GM12891 (cell line): ENCODE data around the gene CALCOCO1.

ENCODE experiments used
- DNase-seq: peaks from one replicate; pipeline ENCODE4 v3.0.0; 2011; ENCODE audit warnings: low spot score; ENCODE audit not compliant: insufficient read length
- FAIRE-seq: peaks from 2 replicates; lab custom pipeline; 2011; peaks lifted over from hg19 to GRCh38; lab: Jason Lieb, UNC
- PAX5 ChIP-seq: IDR thresholded peaks from 2 replicates; pipeline ENCODE4 v1.6.1; 2011; ENCODE audit warnings: low read length, moderate library complexity, mild to moderate bottlenecking; ENCODE audit not compliant: insufficient read depth, severe bottlenecking
- POLR2A ChIP-seq: IDR thresholded peaks from 2 replicates; pipeline ENCODE4 v1.6.1; 2011; ENCODE audit warnings: low read depth, low read length, control low read depth
- POLR2AphosphoS5 ChIP-seq: IDR thresholded peaks from 2 replicates; pipeline ENCODE4 v1.6.1; 2011; ENCODE audit warnings: low read depth, low read length, control low read depth
- POU2F2 ChIP-seq: IDR thresholded peaks from 2 replicates; pipeline ENCODE4 v1.6.1; 2011; ENCODE audit warnings: low read depth, mild to moderate bottlenecking, control low read depth, low read length, moderate library complexity
- SPI1 ChIP-seq: IDR thresholded peaks from 2 replicates; pipeline ENCODE4 v1.6.1; 2011; ENCODE audit warnings: low read depth, low read length, control low read depth
- TAF1 ChIP-seq: IDR thresholded peaks from 2 replicates; pipeline ENCODE4 v1.6.1; 2011; ENCODE audit warnings: low read depth, low read length, control low read depth

CALCOCO1 gene

DNA sequence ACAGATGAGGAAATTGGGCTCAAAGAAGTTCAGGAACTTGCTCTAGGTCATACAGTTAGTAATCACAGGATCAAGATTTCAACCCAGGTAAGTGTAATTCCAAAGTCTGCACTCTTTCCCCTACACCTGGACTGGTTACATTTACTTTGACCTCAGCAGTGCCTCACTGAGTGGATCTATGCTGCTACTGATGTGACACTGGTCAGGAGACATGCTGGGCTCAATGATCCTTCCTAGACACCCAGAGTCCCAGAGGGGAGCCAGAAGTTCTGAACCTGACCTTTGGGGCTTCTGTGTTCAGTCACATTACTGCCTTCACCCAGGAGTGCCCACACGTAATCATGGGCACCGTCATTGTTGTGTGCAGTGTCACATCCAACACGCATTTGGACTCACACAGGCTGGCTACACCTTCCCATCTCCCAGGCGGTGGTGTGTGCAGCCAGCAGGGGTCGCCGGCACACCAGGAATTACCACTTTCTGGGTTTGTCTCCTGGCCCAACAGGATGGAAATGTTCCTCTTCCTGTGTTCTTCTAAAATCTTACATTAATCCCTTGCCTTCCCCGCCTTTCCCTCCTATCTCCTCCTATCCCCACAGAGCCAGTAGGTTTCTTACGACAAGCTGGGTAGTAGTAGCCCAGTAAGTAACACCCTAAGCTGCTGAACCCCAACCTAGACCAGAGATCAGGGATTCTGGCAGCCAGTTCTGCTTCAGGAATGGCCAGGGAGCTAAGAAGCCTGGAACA is 25.6 kb downstream of the CALCOCO1 start:
- TF ChIP-seq POLR2AphosphoS5 (no peak), SPI1 (no peak)
- DNase-seq, result peak; percentile 46
- FAIRE-seq, result peak; percentile 78

DNA sequence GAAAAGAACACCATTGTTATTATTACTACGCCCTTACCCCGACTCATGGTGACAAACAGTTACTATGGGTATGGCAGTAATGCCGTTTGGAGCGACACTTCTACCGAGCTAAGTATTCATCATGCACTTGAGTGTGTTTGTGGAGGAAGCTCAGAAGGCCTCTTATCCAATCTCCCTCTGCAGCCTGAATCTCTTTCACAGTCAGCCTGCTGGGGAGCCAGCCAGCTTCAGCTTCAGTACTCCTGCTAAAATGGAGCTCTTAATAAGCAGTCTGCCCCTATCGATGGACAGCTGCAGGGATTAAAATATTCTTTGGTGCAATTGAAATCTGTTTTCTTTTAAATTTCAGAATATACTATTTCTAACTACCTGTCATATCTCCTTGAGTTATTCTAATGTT is 26.7 kb downstream of the CALCOCO1 start:
- FAIRE-seq (no peak), DNase-seq (no peak)
- TF ChIP-seq TAF1, result no peak
- no peak for TF ChIP-seq SPI1
- TF ChIP-seq POU2F2, result no peak
- no peak for TF ChIP-seq POLR2A
- no peak for TF ChIP-seq POLR2AphosphoS5
- no peak for TF ChIP-seq PAX5

DNA sequence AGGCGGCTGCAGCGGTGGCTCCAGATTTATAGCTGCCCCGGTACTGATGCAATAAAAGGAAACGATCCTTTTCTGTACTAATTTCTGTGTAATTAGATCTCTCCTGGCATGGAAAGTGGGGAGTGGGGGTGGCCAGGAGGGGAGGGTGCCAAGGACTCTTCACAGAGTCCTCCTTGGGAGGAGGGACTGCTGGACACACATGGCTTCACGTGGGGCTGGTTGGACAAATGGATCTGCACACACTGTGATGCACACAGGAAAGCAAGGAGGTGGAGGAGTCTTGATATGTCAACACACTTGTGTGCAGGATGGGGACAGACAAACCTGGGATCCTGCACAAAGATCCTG is 27.6 kb downstream of the CALCOCO1 start:
- no peak for FAIRE-seq
- no peak for DNase-seq
- TF ChIP-seq POLR2AphosphoS5 (no peak), TAF1 (no peak), PAX5 (no peak), SPI1 (no peak), POLR2A (no peak), POU2F2 (no peak)

DNA sequence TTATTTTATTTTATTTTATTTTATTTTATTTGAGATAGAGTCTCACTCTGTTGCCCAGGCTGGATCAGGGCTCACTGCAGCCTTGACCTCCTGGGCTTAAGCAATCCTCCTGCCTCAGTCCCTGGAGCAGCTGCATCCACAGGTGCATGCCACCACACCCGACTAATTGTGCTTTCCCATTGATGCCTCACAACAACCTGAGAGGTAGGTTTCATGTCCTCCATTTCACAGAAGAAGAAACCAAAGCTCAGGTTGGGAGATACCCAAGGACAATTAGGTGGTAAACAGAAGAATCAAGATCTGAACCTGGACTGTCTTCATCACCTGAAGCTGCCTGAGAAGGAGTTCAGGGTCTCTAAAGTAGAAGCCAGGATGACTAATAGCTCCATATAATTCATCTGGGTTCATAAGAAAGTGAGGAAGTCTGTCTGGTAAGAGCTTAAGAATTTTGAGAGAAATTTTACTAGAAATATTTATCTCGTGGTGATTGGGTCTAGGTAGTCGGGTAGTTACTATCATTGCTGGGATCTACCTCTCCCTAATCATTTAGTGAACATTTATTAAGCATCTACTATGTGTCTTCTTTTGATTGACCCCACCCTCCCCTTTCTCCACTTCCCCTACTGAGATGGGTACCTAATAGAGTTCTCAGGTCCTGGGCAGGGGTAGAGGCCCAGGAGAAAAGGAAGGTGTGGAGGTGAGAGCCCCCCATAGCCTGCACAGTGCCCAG is 28.1 kb downstream of the CALCOCO1 start:
- DNase-seq (no peak), FAIRE-seq (no peak)
- TF ChIP-seq POLR2AphosphoS5, result no peak
- no peak for TF ChIP-seq PAX5
- TF ChIP-seq SPI1, result no peak
- no peak for TF ChIP-seq POU2F2
- no peak for TF ChIP-seq TAF1
- TF ChIP-seq POLR2A, result no peak

DNA sequence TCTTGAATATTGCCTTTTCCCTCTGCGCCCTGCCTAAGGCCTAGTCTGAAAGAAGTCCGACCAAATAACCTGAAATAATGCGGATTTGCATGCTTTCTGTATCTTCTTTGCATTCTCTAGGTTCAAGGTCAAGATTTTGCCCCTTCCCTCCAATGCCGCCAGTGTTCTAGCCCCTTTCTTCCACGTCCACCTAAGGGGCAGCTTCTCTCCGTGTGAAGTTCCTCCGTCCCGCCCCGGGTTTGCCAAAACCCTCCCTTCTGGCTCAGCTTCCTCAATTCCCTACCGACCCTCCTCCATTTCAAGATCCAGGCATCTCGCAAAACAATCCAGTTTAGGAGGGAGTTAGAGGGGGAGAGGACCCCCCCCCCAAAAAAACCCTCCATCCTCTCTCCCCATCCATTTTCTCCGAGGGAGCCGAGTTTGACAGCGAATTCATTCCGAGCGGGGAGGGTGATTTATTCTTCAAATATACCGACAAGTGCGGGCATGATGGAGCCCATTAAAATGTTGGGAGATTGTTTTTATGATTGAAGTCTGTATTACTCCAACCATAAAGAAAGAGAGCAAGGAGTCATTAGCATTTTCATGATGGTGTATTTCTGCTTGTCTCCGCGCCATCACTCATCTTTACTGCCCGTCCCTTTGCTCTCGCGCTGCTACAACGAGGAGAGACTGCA is 30.5 kb downstream of the CALCOCO1 start:
- FAIRE-seq (no peak), DNase-seq (no peak)
- TF ChIP-seq TAF1 (no peak), POU2F2 (no peak)

DNA sequence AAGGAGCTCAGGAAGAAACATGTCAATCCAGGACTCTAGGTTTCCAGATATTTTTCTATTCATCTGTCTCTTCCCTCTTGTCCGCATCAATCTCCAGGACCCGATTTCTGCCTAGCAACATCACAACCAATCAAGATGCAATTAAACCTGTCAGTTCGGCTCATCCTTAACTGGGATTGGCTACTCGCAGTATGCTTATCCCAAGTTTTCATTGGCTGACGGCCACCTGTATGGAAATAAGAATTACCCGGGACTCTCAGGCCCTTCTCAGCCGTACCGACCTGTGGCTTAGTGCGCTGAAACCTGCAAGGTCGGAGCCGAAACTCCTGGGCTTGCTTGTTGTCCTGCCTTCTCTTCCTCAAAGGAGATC is 31.0 kb downstream of the CALCOCO1 start:
- FAIRE-seq (peak; percentile 82), DNase-seq (peak; percentile 56)
- TF ChIP-seq POLR2AphosphoS5 (no peak), PAX5 (no peak), POLR2A (no peak), POU2F2 (no peak), TAF1 (no peak), SPI1 (no peak)

DNA sequence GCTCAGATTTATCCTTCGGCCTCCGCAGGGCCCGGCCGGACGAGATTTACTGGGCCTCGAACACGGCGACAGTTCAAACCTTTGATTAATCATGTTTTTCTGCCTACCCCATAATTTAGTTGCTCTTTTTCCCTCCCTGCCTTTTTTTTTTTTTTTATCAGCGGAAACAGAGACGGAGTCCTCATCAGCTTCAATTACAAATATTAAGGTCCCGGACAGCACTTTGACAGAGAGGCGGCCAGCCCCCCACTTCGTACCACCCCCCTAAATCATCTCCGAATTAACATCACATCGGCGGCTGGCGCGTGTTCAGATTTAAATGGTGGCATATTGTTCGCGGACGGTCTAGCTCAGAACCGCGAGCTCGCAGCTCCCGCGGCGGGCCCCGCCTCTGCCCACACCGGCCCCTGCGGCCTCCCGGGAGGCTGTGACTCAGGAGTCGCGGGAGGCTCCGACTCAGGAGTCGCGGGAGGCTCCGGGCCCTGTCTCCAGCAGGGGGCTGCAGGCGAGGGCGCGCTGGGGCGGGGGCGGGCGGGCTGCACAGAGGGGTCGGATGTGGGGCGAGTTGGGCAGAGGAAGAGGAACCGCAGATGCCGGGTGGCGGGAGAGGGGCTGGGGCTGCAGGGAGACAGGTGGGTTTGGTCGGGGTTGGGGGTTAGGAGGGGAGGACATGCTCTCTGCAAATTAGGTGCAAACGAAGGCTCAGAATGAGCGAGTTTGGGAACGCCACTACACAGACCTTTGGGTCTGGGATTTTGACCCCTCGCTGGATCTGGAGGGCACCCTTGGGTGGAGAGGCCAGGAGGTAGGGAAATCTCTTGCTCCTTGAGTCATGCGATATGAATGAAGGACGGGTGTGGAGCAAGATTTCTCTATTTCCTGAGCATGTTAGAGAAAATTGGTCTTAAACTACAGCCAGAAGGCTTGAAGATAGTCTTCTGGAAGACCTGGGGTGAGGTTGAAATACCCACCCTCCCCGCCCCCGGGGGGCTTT is 31.8 kb downstream of the CALCOCO1 start:
- FAIRE-seq, result no peak

DNA sequence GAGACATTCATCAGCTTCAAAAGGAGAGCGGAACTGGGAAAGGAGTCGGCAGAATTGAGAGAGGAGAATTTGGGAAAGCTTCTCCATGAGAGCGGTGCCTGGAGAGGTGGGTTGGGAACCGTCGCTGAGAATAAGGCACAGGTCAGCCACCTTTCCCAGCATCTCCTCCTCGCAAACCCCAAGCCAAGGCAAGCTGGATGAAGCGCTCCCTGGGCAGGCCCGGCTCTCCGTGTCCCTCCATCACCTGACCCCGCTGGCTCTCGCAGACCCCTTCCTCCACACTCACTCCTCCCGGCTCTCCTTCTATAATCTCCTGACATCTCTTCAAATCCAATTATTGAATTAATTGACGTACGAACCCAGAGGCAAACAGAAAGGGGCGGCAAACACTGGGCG is 32.5 kb downstream of the CALCOCO1 start:
- DNase-seq, result no peak
- no peak for TF ChIP-seq POLR2AphosphoS5
- no peak for TF ChIP-seq PAX5
- no peak for TF ChIP-seq TAF1
- TF ChIP-seq POLR2A, result no peak
- TF ChIP-seq SPI1, result no peak
- no peak for TF ChIP-seq POU2F2
- no peak for FAIRE-seq

More for the DNA sequence above, 31.8 kb downstream of the CALCOCO1 start:
- no peak for DNase-seq
- TF ChIP-seq POLR2A (no peak), TAF1 (no peak), POLR2AphosphoS5 (no peak), POU2F2 (no peak), SPI1 (no peak), PAX5 (no peak)

DNA sequence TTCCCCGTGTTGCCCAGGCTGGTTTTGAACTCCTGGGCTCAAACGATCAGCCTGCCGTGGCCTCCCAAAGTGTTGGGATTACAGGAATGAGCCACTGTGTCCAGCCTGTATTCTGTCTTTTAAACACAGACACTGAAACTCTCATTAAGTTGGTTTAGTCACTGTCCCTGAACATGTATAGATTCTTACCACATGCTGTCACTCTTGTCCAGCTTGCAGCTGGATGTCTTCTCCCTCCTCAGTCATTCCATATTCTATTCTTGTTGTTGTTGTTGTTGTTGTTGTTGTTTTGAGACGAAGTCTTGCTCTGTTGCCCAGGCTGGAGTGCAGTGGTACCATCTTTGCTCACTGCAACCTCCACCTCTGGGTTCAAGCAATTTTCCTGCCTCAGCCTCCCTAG is 39.1 kb downstream of the CALCOCO1 start:
- no peak for DNase-seq
- TF ChIP-seq PAX5 (no peak), TAF1 (no peak), SPI1 (no peak), POLR2A (no peak), POLR2AphosphoS5 (no peak)
- no peak for FAIRE-seq
